ENCODE measurements around the gene GPC5.

- no peak for TF ChIP-seq CTCF (conservative IDR thresholded peaks at IDR 0.05; ENCODE audit: low read depth, low read length)
- TF ChIP-seq EZH2 (IDR thresholded peaks at IDR 0.05; ENCODE audit: borderline replicate concordance, low read depth, low read length, poor library complexity, severe bottlenecking), result no peak
These were observed 46.4 kb upstream of the GPC5 start for GRCh38 chr13:91351980-91352379.

Data from A673 (cell line).